Measurements from ENCODE around the gene RNF133. TPM values are rescaled to one million over a fixed set of nuclear protein-coding genes. Genes with fewer than 3 reads are reported as not detected.

Gene RNF133
- total RNA-seq (1 to 10 TPM; 1.2 to 1.6 TPM), polyA plus RNA-seq (ENCODE audit: insufficient read length in 6 of 6) (under 1 TPM; 0.14 to 0.35 (median 0.28) TPM)
- long read RNA-seq, donor 1: 0 reads
- long read RNA-seq, donor 2: 0 reads
- long read RNA-seq, donor 3: 0 reads
- long read RNA-seq, donor 4: 0 reads
- long read RNA-seq, donor 5: 0 reads
- long read RNA-seq, donor 6: 0 reads
- long read RNA-seq, donor 7: 0 reads
- long read RNA-seq, donor 8: 0 reads
- long read RNA-seq, donor 9: 0 reads
- long read RNA-seq, donor 10: 0 reads
- long read RNA-seq, donor 11: 0 reads
- long read RNA-seq, donor 12: 0 reads

GRCh38 chr7:122699017-122699416 lies at the start of gene RNF133:
RNF133 (minus strand) TSS chr7:122699117; CDS start chr7:122698918, 199 bp downstream.
- Histone ChIP-seq H3K4me3 (no peak within 1 kb of the TSS), H3K27me3 (no peaks in the 10 kb centered on the region), H3K36me3 (no peaks in the 10 kb centered on the region), H3K9me3 (no peaks in the 10 kb centered on the region), H3K4me1 (no peaks in the 10 kb centered on the region), H3K27ac (no peak within 1 kb of the TSS)
- DNase-seq (no peak), ATAC-seq (no peak)
- TF ChIP-seq, protein P1, sequence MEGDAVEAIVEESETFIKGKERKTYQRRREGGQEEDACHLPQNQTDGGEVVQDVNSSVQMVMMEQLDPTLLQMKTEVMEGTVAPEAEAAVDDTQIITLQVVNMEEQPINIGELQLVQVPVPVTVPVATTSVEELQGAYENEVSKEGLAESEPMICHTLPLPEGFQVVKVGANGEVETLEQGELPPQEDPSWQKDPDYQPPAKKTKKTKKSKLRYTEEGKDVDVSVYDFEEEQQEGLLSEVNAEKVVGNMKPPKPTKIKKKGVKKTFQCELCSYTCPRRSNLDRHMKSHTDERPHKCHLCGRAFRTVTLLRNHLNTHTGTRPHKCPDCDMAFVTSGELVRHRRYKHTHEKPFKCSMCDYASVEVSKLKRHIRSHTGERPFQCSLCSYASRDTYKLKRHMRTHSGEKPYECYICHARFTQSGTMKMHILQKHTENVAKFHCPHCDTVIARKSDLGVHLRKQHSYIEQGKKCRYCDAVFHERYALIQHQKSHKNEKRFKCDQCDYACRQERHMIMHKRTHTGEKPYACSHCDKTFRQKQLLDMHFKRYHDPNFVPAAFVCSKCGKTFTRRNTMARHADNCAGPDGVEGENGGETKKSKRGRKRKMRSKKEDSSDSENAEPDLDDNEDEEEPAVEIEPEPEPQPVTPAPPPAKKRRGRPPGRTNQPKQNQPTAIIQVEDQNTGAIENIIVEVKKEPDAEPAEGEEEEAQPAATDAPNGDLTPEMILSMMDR (IDR thresholded peaks at IDR 0.05): no peak
- intact Hi-C loops (cut with DNase I): no loop called here

- TF ChIP-seq, protein P1 (IDR thresholded peaks at IDR 0.05): no peak
- ATAC-seq (no peak), DNase-seq (no peak)
- Histone ChIP-seq H3K4me1 (no peaks in the 10 kb centered on the region), H3K27me3 (no peaks in the 10 kb centered on the region), H3K9me3 (no peaks in the 10 kb centered on the region), H3K27ac (no peak overlapping the region), H3K4me3 (no peak overlapping the region), H3K36me3 (no peaks in the 10 kb centered on the region)
- intact Hi-C loops (cut with DNase I): no loop called here
These were observed 49.3 kb upstream of the RNF133 start for GRCh38 chr7:122748195-122748594.

- intact Hi-C loops (cut with DNase I): no loop called here
- TF ChIP-seq, protein P1 (IDR thresholded peaks at IDR 0.05): no peak
- H3K9me3 ChIP-seq: no peaks in the 10 kb centered on the region
- DNase-seq: no peak
- H3K27ac ChIP-seq: no peak overlapping the region
- no peak overlapping the region for H3K4me3 ChIP-seq
- H3K36me3 ChIP-seq: no peaks in the 10 kb centered on the region
- H3K4me1 ChIP-seq: no peaks in the 10 kb centered on the region
- no peaks in the 10 kb centered on the region for H3K27me3 ChIP-seq
- ATAC-seq: no peak
These were observed 48.0 kb upstream of the RNF133 start for GRCh38 chr7:122746948-122747347.

- no peak overlapping the region for H3K27ac ChIP-seq
- no peaks in the 10 kb centered on the region for H3K4me1 ChIP-seq
- TF ChIP-seq, protein P1 (IDR thresholded peaks at IDR 0.05): no peak
- intact Hi-C loops (cut with DNase I): no loop called here
- H3K9me3 ChIP-seq: no peaks in the 10 kb centered on the region
- no peak for ATAC-seq
- no peaks in the 10 kb centered on the region for H3K36me3 ChIP-seq
- no peaks in the 10 kb centered on the region for H3K27me3 ChIP-seq
- H3K4me3 ChIP-seq: no peak overlapping the region
- DNase-seq: no peak
These were observed 44.3 kb upstream of the RNF133 start for GRCh38 chr7:122743211-122743610.

GRCh38 chr7:122738947-122739346 lies 40.0 kb upstream of the RNF133 start:
- Histone ChIP-seq H3K27me3 (no peaks in the 10 kb centered on the region), H3K4me3 (no peak overlapping the region), H3K27ac (no peak overlapping the region), H3K4me1 (no peaks in the 10 kb centered on the region), H3K36me3 (no peaks in the 10 kb centered on the region), H3K9me3 (no peaks in the 10 kb centered on the region)
- DNase-seq (no peak), ATAC-seq (no peak)
- TF ChIP-seq, protein P1 (IDR thresholded peaks at IDR 0.05): no peak
- intact Hi-C loops (cut with DNase I): no loop called here

All from left lung (tissue), 14 donors.